B cell (primary cell): ENCODE results near the gene COL5A3. TPM values are rescaled to one million over a fixed set of nuclear protein-coding genes. Genes with fewer than 3 reads are reported as not detected.

Experiments
- ATAC-seq: fragments of 200-7000 bp; cut with Tn5 transposase; one replicate; pipeline ENCODE4 v1.10.0; 2021; ENCODE audit warnings: low read depth, mild to moderate bottlenecking, moderate number of reproducible peaks, moderate library complexity
- CTCF ChIA-PET: fragments of 350-600 bp; sonication (Branson Sonifier 250); formaldehyde crosslinking; loops from one replicate; lab custom pipeline; 2021; ENCODE audit warnings: antibody characterized with exemption, inconsistent platforms; lab: Charles Lee
- POLR2A ChIA-PET: fragments of 350-600 bp; sonication (Branson Sonifier 250); formaldehyde crosslinking; loops from one replicate; lab custom pipeline; 2021; ENCODE audit warnings: antibody characterized with exemption; lab: Charles Lee
- DNase-seq: peaks from one replicate; pipeline ENCODE4 v3.0.0; 2013
- H2AFZ ChIP-seq: 2 replicates; pipeline ENCODE4 v1.6.1; 2012; ENCODE audit warnings: mild to moderate bottlenecking, low read depth, low read length; ENCODE audit not compliant: insufficient read depth, poor library complexity, severe bottlenecking
- H3K27ac ChIP-seq, 2 donors: 1 replicate in 1 of 2; 2 replicates in 1 of 2; pipeline ENCODE4 v1.5.1; 2012 to 2013; ENCODE audit warnings: low read length in 2 of 2, mild to moderate bottlenecking in 2 of 2, moderate library complexity in 1 of 2
- H3K27me3 ChIP-seq, 4 experiments: fragments of 200-600 bp in 1 of 4; sonication (generic) in 1 of 4; replicated peaks in 1 of 4; 1 replicate in 2 of 4; 2 replicates in 2 of 4; pipeline versions ENCODE4 v1.6.1 to v1.7.0; 2013 to 2016; ENCODE audit warnings: low read length in 3 of 4, mild to moderate bottlenecking in 2 of 4, mixed read lengths in 1 of 4, moderate library complexity in 1 of 4; ENCODE audit not compliant: insufficient read depth in 4 of 4, control insufficient read depth in 3 of 4; ENCODE audit errors: control extremely low read depth in 1 of 4
- H3K36me3 ChIP-seq, 2 experiments: replicated peaks in 1 of 2; 1 replicate in 1 of 2; 2 replicates in 1 of 2; pipeline versions ENCODE4 v1.6.1 to v1.7.1; 2013; ENCODE audit warnings: low read length in 1 of 2; ENCODE audit not compliant: insufficient read depth in 2 of 2, control insufficient read depth in 1 of 2; ENCODE audit errors: control extremely low read depth in 1 of 2, extremely low read depth in 1 of 2
- H3K4me1 ChIP-seq, 2 donors: fragments of 200-600 bp in 1 of 2; sonication (generic) in 1 of 2; 1 replicate in 1 of 2; 2 replicates in 1 of 2; pipeline versions ENCODE4 v1.5.1 to v1.6.1; 2013 to 2017; ENCODE audit warnings: low read length in 2 of 2; ENCODE audit not compliant: control insufficient read depth in 2 of 2, insufficient read depth in 2 of 2
- H3K4me2 ChIP-seq: replicated peaks from 2 replicates; pipeline ENCODE3; 2012; ENCODE audit warnings: mild to moderate bottlenecking, low read depth, low read length; ENCODE audit not compliant: poor library complexity, severe bottlenecking
- H3K4me3 ChIP-seq, 5 experiments: fragments of 200-600 bp in 1 of 5; sonication (generic) in 1 of 5; 1 replicate in 3 of 5; 2 replicates in 2 of 5; pipeline versions ENCODE4 v1.5.1 to v1.7.0; 2011 to 2016; ENCODE audit warnings: low read length in 4 of 5, mild to moderate bottlenecking in 4 of 5, low read depth in 2 of 5, control low read depth in 1 of 5, moderate library complexity in 1 of 5; ENCODE audit not compliant: insufficient read depth in 1 of 5; ENCODE audit errors: control extremely low read depth in 1 of 5, extremely low read depth in 1 of 5
- H3K79me2 ChIP-seq: fragments of 200-600 bp; sonication (generic); one replicate; pipeline ENCODE4 v1.6.0; 2016; ENCODE audit warnings: low read length; ENCODE audit not compliant: control insufficient read depth, insufficient read depth
- H3K9ac ChIP-seq: fragments of 200-600 bp; sonication (generic); 2 replicates; pipeline ENCODE4 v1.6.1; 2017; ENCODE audit warnings: mild to moderate bottlenecking, low read length, moderate library complexity
- H3K9me3 ChIP-seq, 3 donors: one replicate each; pipeline versions ENCODE4 v1.6.1 to v1.7.1; 2013; ENCODE audit warnings: low read length in 2 of 3; ENCODE audit not compliant: control insufficient read depth in 2 of 3, insufficient read depth in 1 of 3; ENCODE audit errors: control extremely low read depth in 1 of 3
- H4K20me1 ChIP-seq: 2 replicates; pipeline ENCODE4 v1.6.0; 2012; ENCODE audit warnings: mild to moderate bottlenecking, low read length; ENCODE audit not compliant: insufficient read depth, control insufficient read depth, poor library complexity, severe bottlenecking
- H3K27ac Mint-ChIP-seq: one replicate; pipeline ENCODE4 v1.8.0; 2021; ENCODE audit warnings: mixed read lengths
- H3K27me3 Mint-ChIP-seq: one replicate; pipeline ENCODE4 v1.8.0; 2021; ENCODE audit warnings: mixed read lengths
- H3K4me1 Mint-ChIP-seq: one replicate; pipeline ENCODE4 v1.8.0; 2021; ENCODE audit warnings: mixed read lengths
- H3K4me3 Mint-ChIP-seq: one replicate; pipeline ENCODE4 v1.8.0; 2021; ENCODE audit warnings: mixed read lengths
- H3K9me3 Mint-ChIP-seq: one replicate; pipeline ENCODE4 v1.8.0; 2022; ENCODE audit warnings: mixed read lengths; ENCODE audit not compliant: insufficient read depth
- CTCF ChIP-seq: fragments of 200-600 bp; IDR thresholded peaks from one replicate; pipeline ENCODE4 v1.8.0; 2022; ENCODE audit warnings: antibody characterized with exemption, mild to moderate bottlenecking
- EZH2 ChIP-seq: IDR thresholded peaks from 2 replicates; pipeline ENCODE4 v1.6.1; 2012; ENCODE audit warnings: borderline replicate concordance, low read depth, mild to moderate bottlenecking, moderate library complexity, low read length; ENCODE audit not compliant: insufficient read depth, poor library complexity, severe bottlenecking
- WGBS: methylation state at CpG from one replicate; pipeline ENCODE4 v1.1.5; 2013; ENCODE audit warnings: missing lambda C conversion rate; ENCODE audit not compliant: insufficient coverage; 5-methylcytosine and 5-hydroxymethylcytosine counted together
- intact Hi-C: fragments of 100-400 bp; cut with micrococcal nuclease; formaldehyde crosslinking; loops from one replicate; pipeline ENCODE4 v1.10.0; 2022
- polyA plus RNA-seq: library from polyadenylated mRNA; depleted of rRNA; stranded (reverse); fragments of >200 nt; gene quantifications from 2 replicates; pipeline ENCODE4 v1.2.3, GENCODE V29; 2012
- total RNA-seq, 2 donors: library from RNA; stranded (reverse); fragments of 120-200 nt in 1 of 2; gene quantifications; 1 replicate in 1 of 2; 2 replicates in 1 of 2; pipeline versions ENCODE4 v1.2.3 to v1.2.4, GENCODE V29; 2013 to 2022

COL5A3 gene
- total and polyA plus RNA-seq, 2 donors (not counting 1 experiment from before 2014, with no cell fraction given): 0.01 TPM; not detected in 1

- intact Hi-C loops: no loop called here
- CTCF ChIA-PET: no interaction called here
These were observed 20.8 kb downstream of the COL5A3 start for GRCh38 chr19:9989504-9989903.

GRCh38 chr19:9986787-9987281 lies 23.5 kb downstream of the COL5A3 start:
- peaks cover 31% of the 10 kb centered on the region for H3K27me3 Mint-ChIP-seq
- Histone ChIP-seq H3K9ac (no peak overlapping the region), H3K79me2 (no peaks in the 10 kb centered on the region), H3K4me3 (no peak overlapping the region), H3K27me3 (peaks cover 0 to 12% (median 1%) of the 10 kb centered on the region in 4 experiments), H4K20me1 (no peaks in the 10 kb centered on the region), H3K9me3 (peaks cover 0 to 4% (median 0%) of the 10 kb centered on the region in 3 donors), H3K4me2 (no peak overlapping the region), H3K36me3 (no peaks in the 10 kb centered on the region), H3K27ac (no peak overlapping the region), H3K4me1 (no peaks in the 10 kb centered on the region), H2AFZ (no peak overlapping the region)
- no peak overlapping the region for H3K4me3 Mint-ChIP-seq
- POLR2A ChIA-PET: no interaction called here
- DNase-seq: no peak
- TF ChIP-seq EZH2: no peak
- no peak for TF ChIP-seq CTCF
- CTCF ChIA-PET: interaction anchor here (1.4 kb wide), 1 partner anchor 13 kb away, joined by 4 read pairs; no protein-coding TSS in a partner anchor
- ATAC-seq: no peak
- peaks cover 2% of the 10 kb centered on the region for H3K9me3 Mint-ChIP-seq
- 79% methylated on average over 8 of the region's 8 CpGs for WGBS
- no peak overlapping the region for H3K27ac Mint-ChIP-seq
- peaks cover 6% of the 10 kb centered on the region for H3K4me1 Mint-ChIP-seq
- intact Hi-C loops: no loop called here

More at GRCh38 chr19:9989504-9989903, 20.8 kb downstream of the COL5A3 start:
- Mint-ChIP-seq H3K4me3 (no peak overlapping the region), H3K9me3 (no peaks in the 10 kb centered on the region), H3K27me3 (peaks cover 26% of the 10 kb centered on the region), H3K27ac (no peak overlapping the region), H3K4me1 (peaks cover 7% of the 10 kb centered on the region)
- 94% methylated on average over 3 of the region's 3 CpGs for WGBS
- H2AFZ ChIP-seq: no peak overlapping the region
- H3K79me2 ChIP-seq: no peaks in the 10 kb centered on the region
- no peaks in the 10 kb centered on the region for H3K36me3 ChIP-seq
- H3K9ac ChIP-seq: no peak overlapping the region
- H3K4me3 ChIP-seq: no peak overlapping the region
- POLR2A ChIA-PET: no interaction called here
- no peaks in the 10 kb centered on the region for H4K20me1 ChIP-seq
- no peak overlapping the region for H3K4me2 ChIP-seq
- no peak overlapping the region for H3K27ac ChIP-seq
- no peak for DNase-seq
- peaks cover 0 to 4% (median 0%) of the 10 kb centered on the region in 3 donors for H3K9me3 ChIP-seq
- peaks cover 0 to 12% (median 0%) of the 10 kb centered on the region in 4 experiments for H3K27me3 ChIP-seq
- no peaks in the 10 kb centered on the region for H3K4me1 ChIP-seq
- TF ChIP-seq EZH2: no peak
- TF ChIP-seq CTCF: no peak
- ATAC-seq: no peak
